Measurements from ENCODE around the gene ASTN2. TPM values are rescaled to one million over a fixed set of nuclear protein-coding genes. Genes with fewer than 3 reads are reported as not detected.

The ASTN2 gene
- total and polyA plus RNA-seq, 9 of the 15 experiments (the other 6 are each of a cell fraction or from before 2014, with no cell fraction given), result 0.56 to 3.5 (median 1.9) TPM

DNA sequence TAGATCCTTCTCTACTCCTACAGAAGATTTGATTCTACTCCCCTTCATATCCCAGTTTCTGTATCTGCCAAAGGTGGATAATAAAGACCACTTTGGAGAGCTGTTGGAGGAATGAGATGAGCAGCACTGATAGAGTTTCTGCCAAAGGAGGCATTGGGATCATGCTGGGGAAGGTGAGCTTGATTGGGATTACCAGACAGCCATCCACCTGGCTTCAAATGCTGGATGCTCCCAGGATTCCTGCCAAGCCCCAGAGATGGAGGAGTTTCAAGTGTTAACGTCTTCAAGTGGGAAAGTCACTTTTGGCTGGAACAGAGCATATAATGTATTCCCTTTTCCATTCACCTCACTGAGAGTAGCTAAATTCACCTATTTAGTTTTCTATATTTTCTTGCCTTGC lies 379.3 kb downstream of the ASTN2 start:
- no peaks in the 10 kb centered on the region for H3K4me1 ChIP-seq (replicated peaks in 1 of 2; ENCODE audit: control insufficient read depth in 2 of 2, insufficient read depth in 2 of 2, low read length in 2 of 2)
- no peaks in the 10 kb centered on the region for H4K20me1 ChIP-seq (replicated peaks; ENCODE audit: control insufficient read depth, insufficient read depth, low read length)
- no TSS peak for BruUV-seq (replicated peaks)
- intact Hi-C loops (cut with micrococcal nuclease) (no loop called here), in situ Hi-C loops (cut with MboI) (no loop called here)
- no peak overlapping the region for H3K4me2 ChIP-seq (ENCODE audit: insufficient read depth, low read length)
- H3K9me1 ChIP-seq (ENCODE audit: control insufficient read depth, insufficient read depth, low read length), result no peaks in the 10 kb centered on the region
- H3K9ac ChIP-seq (ENCODE audit: insufficient read depth in 1 of 2, low read depth in 2 of 2, low read length in 2 of 2), result no peak overlapping the region
- H3K27ac ChIP-seq (ENCODE audit: extremely low read depth, low read depth, low read length), result no peak overlapping the region
- no peak overlapping the region for H2AFZ ChIP-seq (ENCODE audit: low read depth, low read length)
- H3K9me3 ChIP-seq (replicated peaks; ENCODE audit: control insufficient read depth, insufficient read depth, low read depth, low read length), result no peaks in the 10 kb centered on the region
- WGBS (ENCODE audit: insufficient coverage, low coverage, missing lambda C conversion rate), result 0% methylated on average over 1 of the region's 1 CpG
- ATAC-seq (no peak), DNase-seq (ENCODE audit: extremely low read depth in 1 of 4, low spot score in 3 of 4) (no peak), FAIRE-seq (no peak)
- CTCF ChIA-PET (ENCODE audit: low intra/inter-chr PET ratio), result no interaction called here
- POLR2A ChIA-PET, result no interaction called here
- H3K27me3 ChIP-seq (ENCODE audit: control insufficient read depth in 2 of 2, insufficient read depth in 2 of 2, low read length in 2 of 2), result no peaks in the 10 kb centered on the region
- no peak for TF ChIP-seq ZFP36 (IDR thresholded peaks at IDR 0.05; ENCODE audit: low read depth, low read length, partially characterized antibody)
- H3K79me2 ChIP-seq (ENCODE audit: control insufficient read depth, insufficient read depth, low read length), result no peaks in the 10 kb centered on the region
- no peaks in the 10 kb centered on the region for H3K36me3 ChIP-seq (ENCODE audit: control insufficient read depth, insufficient read depth, low read length)
- no peak overlapping the region for H3K4me3 ChIP-seq

DNA sequence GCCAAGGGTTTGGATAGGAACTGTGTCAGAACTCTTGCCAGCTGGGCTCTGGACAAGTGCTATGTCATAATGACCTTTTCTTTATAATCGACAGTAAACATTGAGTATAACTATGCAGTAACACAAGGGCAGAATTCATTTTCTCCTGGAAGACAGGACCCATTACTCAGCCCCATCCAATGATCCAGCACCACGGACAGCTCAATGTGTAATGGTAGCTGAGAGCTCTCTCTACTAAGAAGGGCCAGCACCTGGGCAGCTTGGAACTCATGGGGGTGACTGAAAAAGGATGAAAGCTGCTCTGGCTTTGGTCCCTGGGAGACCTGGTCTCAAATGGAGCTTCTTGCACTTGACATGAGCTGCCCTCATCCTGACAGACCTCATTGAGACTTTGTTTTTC lies 380.0 kb downstream of the ASTN2 start:
- Histone ChIP-seq H3K79me2 (ENCODE audit: control insufficient read depth, insufficient read depth, low read length) (no peaks in the 10 kb centered on the region), H3K4me2 (ENCODE audit: insufficient read depth, low read length) (no peak overlapping the region), H3K27me3 (ENCODE audit: control insufficient read depth in 2 of 2, insufficient read depth in 2 of 2, low read length in 2 of 2) (no peaks in the 10 kb centered on the region), H4K20me1 (replicated peaks; ENCODE audit: control insufficient read depth, insufficient read depth, low read length) (no peaks in the 10 kb centered on the region), H3K9ac (ENCODE audit: insufficient read depth in 1 of 2, low read depth in 2 of 2, low read length in 2 of 2) (no peak overlapping the region), H3K9me3 (replicated peaks; ENCODE audit: control insufficient read depth, insufficient read depth, low read depth, low read length) (no peaks in the 10 kb centered on the region), H3K9me1 (ENCODE audit: control insufficient read depth, insufficient read depth, low read length) (no peaks in the 10 kb centered on the region), H3K36me3 (ENCODE audit: control insufficient read depth, insufficient read depth, low read length) (no peaks in the 10 kb centered on the region), H2AFZ (ENCODE audit: low read depth, low read length) (no peak overlapping the region), H3K4me1 (replicated peaks in 1 of 2; ENCODE audit: control insufficient read depth in 2 of 2, insufficient read depth in 2 of 2, low read length in 2 of 2) (no peaks in the 10 kb centered on the region), H3K27ac (ENCODE audit: extremely low read depth, low read depth, low read length) (no peak overlapping the region), H3K4me3 (no peak overlapping the region)
- intact Hi-C loops (cut with micrococcal nuclease), result no loop called here
- no TSS peak for BruUV-seq (replicated peaks)
- 0% methylated on average over 2 of the region's 2 CpGs for WGBS (ENCODE audit: insufficient coverage, low coverage, missing lambda C conversion rate)
- in situ Hi-C loops (cut with MboI), result no loop called here
- FAIRE-seq (no peak), ATAC-seq (no peak), DNase-seq (ENCODE audit: extremely low read depth in 1 of 4, low spot score in 3 of 4) (no peak)
- ChIA-PET CTCF (ENCODE audit: low intra/inter-chr PET ratio) (no interaction called here), POLR2A (no interaction called here)
- TF ChIP-seq, protein P1, sequence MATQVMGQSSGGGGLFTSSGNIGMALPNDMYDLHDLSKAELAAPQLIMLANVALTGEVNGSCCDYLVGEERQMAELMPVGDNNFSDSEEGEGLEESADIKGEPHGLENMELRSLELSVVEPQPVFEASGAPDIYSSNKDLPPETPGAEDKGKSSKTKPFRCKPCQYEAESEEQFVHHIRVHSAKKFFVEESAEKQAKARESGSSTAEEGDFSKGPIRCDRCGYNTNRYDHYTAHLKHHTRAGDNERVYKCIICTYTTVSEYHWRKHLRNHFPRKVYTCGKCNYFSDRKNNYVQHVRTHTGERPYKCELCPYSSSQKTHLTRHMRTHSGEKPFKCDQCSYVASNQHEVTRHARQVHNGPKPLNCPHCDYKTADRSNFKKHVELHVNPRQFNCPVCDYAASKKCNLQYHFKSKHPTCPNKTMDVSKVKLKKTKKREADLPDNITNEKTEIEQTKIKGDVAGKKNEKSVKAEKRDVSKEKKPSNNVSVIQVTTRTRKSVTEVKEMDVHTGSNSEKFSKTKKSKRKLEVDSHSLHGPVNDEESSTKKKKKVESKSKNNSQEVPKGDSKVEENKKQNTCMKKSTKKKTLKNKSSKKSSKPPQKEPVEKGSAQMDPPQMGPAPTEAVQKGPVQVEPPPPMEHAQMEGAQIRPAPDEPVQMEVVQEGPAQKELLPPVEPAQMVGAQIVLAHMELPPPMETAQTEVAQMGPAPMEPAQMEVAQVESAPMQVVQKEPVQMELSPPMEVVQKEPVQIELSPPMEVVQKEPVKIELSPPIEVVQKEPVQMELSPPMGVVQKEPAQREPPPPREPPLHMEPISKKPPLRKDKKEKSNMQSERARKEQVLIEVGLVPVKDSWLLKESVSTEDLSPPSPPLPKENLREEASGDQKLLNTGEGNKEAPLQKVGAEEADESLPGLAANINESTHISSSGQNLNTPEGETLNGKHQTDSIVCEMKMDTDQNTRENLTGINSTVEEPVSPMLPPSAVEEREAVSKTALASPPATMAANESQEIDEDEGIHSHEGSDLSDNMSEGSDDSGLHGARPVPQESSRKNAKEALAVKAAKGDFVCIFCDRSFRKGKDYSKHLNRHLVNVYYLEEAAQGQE (IDR thresholded peaks at IDR 0.05; ENCODE audit: borderline replicate concordance), result peak; percentile 71
- TF ChIP-seq, protein P1 (CRISPR knock-in tag; IDR thresholded peaks at IDR 0.05; ENCODE audit: low read depth), result peak; percentile 74; the same call in 1 of the 2 replicates

Measured in K562 (cell line).